Astrocyte (in vitro differentiated cells and primary cell): ENCODE results near the gene SPRED2. TPM values are rescaled to one million over a fixed set of nuclear protein-coding genes. Genes with fewer than 3 reads are reported as not detected.

Experiments used
- DNase-seq: peaks from one replicate; pipeline ENCODE4 v3.0.0-alpha.2; 2010; ENCODE audit warnings: low read depth
- FAIRE-seq: peaks from 2 replicates; lab custom pipeline; 2011; peaks lifted over from hg19 to GRCh38; lab: Jason Lieb, UNC
- H2AFZ ChIP-seq: 2 replicates; pipeline ENCODE4 v1.6.0; 2012; ENCODE audit warnings: low read depth, low read length, inconsistent platforms
- H3K27ac ChIP-seq: 2 replicates; pipeline ENCODE4 v1.5.1; 2011; ENCODE audit warnings: low read depth, low read length, inconsistent platforms
- H3K27me3 ChIP-seq: 2 replicates; pipeline ENCODE4 v1.6.0; 2011; ENCODE audit warnings: low read length, inconsistent platforms; ENCODE audit not compliant: insufficient read depth
- H3K36me3 ChIP-seq: 2 replicates; pipeline ENCODE4 v1.5.1; 2011; ENCODE audit warnings: low read length, inconsistent platforms; ENCODE audit not compliant: insufficient read depth
- H3K4me1 ChIP-seq: 2 replicates; pipeline ENCODE4 v1.5.1; 2011; ENCODE audit warnings: low read length, inconsistent platforms; ENCODE audit not compliant: insufficient read depth
- H3K4me2 ChIP-seq: 2 replicates; pipeline ENCODE4 v1.6.0; 2012; ENCODE audit warnings: low read length, inconsistent platforms
- H3K4me3 ChIP-seq: 2 replicates; pipeline ENCODE4 v1.5.1; 2011; ENCODE audit warnings: low read depth, mild to moderate bottlenecking, low read length, inconsistent platforms; ENCODE audit not compliant: insufficient read depth
- H3K79me2 ChIP-seq: 2 replicates; pipeline ENCODE4 v1.6.0; 2012; ENCODE audit warnings: mild to moderate bottlenecking, low read length, inconsistent platforms; ENCODE audit not compliant: insufficient read depth
- H3K9ac ChIP-seq: 2 replicates; pipeline ENCODE4 v1.6.0; 2012; ENCODE audit warnings: mild to moderate bottlenecking, low read length, inconsistent platforms
- H3K9me3 ChIP-seq: 2 replicates; pipeline ENCODE4 v1.5.1; 2012; ENCODE audit warnings: low read depth, mild to moderate bottlenecking, low read length, inconsistent platforms; ENCODE audit not compliant: insufficient read depth
- H4K20me1 ChIP-seq: 2 replicates; pipeline ENCODE4 v1.6.0; 2012; ENCODE audit warnings: low read length, inconsistent platforms; ENCODE audit not compliant: insufficient read depth
- H3K27ac Mint-ChIP-seq: one replicate; pipeline ENCODE4 v1.8.0; 2021; ENCODE audit warnings: mild to moderate bottlenecking, mixed read lengths; ENCODE audit not compliant: unreplicated experiment
- H3K27me3 Mint-ChIP-seq: one replicate; pipeline ENCODE4 v1.8.0; 2021; ENCODE audit warnings: low read depth, mixed read lengths; ENCODE audit not compliant: unreplicated experiment
- H3K36me3 Mint-ChIP-seq: one replicate; pipeline ENCODE4 v1.8.0; 2021; ENCODE audit warnings: low read depth, mixed read lengths; ENCODE audit not compliant: unreplicated experiment
- H3K4me1 Mint-ChIP-seq: one replicate; pipeline ENCODE4 v1.8.0; 2021; ENCODE audit warnings: low read depth, mixed read lengths; ENCODE audit not compliant: unreplicated experiment
- H3K4me3 Mint-ChIP-seq: one replicate; pipeline ENCODE4 v1.8.0; 2021; ENCODE audit warnings: mild to moderate bottlenecking, moderate library complexity, mixed read lengths; ENCODE audit not compliant: unreplicated experiment
- H3K9me3 Mint-ChIP-seq: one replicate; pipeline ENCODE4 v1.8.0; 2021; ENCODE audit warnings: mild to moderate bottlenecking, mixed read lengths; ENCODE audit not compliant: unreplicated experiment
- CTCF ChIP-seq: IDR thresholded peaks from 2 replicates; pipeline ENCODE4 v1.5.1; 2011; ENCODE audit warnings: low read depth, mild to moderate bottlenecking, inconsistent platforms, low read length, moderate library complexity; ENCODE audit not compliant: insufficient read depth
- EZH2 ChIP-seq: IDR thresholded peaks from 2 replicates; pipeline ENCODE4 v1.6.1; 2012; ENCODE audit warnings: mild to moderate bottlenecking, low read length, inconsistent platforms; ENCODE audit not compliant: insufficient read depth
- total RNA-seq: library from RNA; stranded (reverse); gene quantifications from 2 replicates; pipeline ENCODE4 v1.2.1, GENCODE V29; 2021

Gene SPRED2
- total RNA-seq, 1 donor from 2014 or later: 47.3 TPM

GRCh38 chr2:65345631-65346030 is 86.8 kb downstream of the SPRED2 start:
- Histone ChIP-seq H3K27ac (no peak overlapping the region), H4K20me1 (peaks cover 69% of the 10 kb centered on the region), H2AFZ (no peak overlapping the region), H3K79me2 (peaks cover 73% of the 10 kb centered on the region), H3K4me1 (peaks cover 11% of the 10 kb centered on the region), H3K9me3 (no peaks in the 10 kb centered on the region), H3K4me3 (no peak overlapping the region), H3K4me2 (no peak overlapping the region), H3K9ac (no peak overlapping the region), H3K27me3 (no peaks in the 10 kb centered on the region), H3K36me3 (peaks cover 12% of the 10 kb centered on the region)
- no peak for TF ChIP-seq EZH2
- TF ChIP-seq CTCF: no peak
- peaks cover 28% of the 10 kb centered on the region for H3K4me1 Mint-ChIP-seq
- H3K36me3 Mint-ChIP-seq: peaks cover 6% of the 10 kb centered on the region
- H3K27ac Mint-ChIP-seq: no peak overlapping the region
- H3K27me3 Mint-ChIP-seq: no peaks in the 10 kb centered on the region
- no peak for DNase-seq
- H3K4me3 Mint-ChIP-seq: no peak overlapping the region
- H3K9me3 Mint-ChIP-seq: no peaks in the 10 kb centered on the region
- FAIRE-seq: no peak

- H3K4me3 Mint-ChIP-seq: no peak overlapping the region
- FAIRE-seq (no peak), DNase-seq (no peak)
- Histone ChIP-seq H3K27ac (no peak overlapping the region), H3K4me1 (peaks cover 1% of the 10 kb centered on the region), H3K36me3 (peaks cover 16% of the 10 kb centered on the region), H3K4me3 (no peak overlapping the region), H3K9ac (no peak overlapping the region), H3K27me3 (no peaks in the 10 kb centered on the region), H3K4me2 (no peak overlapping the region), H3K9me3 (no peaks in the 10 kb centered on the region), H4K20me1 (peaks cover 61% of the 10 kb centered on the region), H2AFZ (no peak overlapping the region), H3K79me2 (peaks cover 66% of the 10 kb centered on the region)
- H3K27me3 Mint-ChIP-seq: no peaks in the 10 kb centered on the region
- TF ChIP-seq EZH2 (no peak), CTCF (no peak)
- H3K9me3 Mint-ChIP-seq: no peaks in the 10 kb centered on the region
- H3K27ac Mint-ChIP-seq: no peak overlapping the region
- peaks cover 21% of the 10 kb centered on the region for H3K4me1 Mint-ChIP-seq
- peaks cover 8% of the 10 kb centered on the region for H3K36me3 Mint-ChIP-seq
These were observed 87.7 kb downstream of the SPRED2 start for GRCh38 chr2:65344689-65345088.

- Histone ChIP-seq H3K36me3 (peaks cover 16% of the 10 kb centered on the region), H3K27ac (no peak overlapping the region), H3K79me2 (peaks cover 61% of the 10 kb centered on the region), H4K20me1 (peaks cover 56% of the 10 kb centered on the region), H3K4me3 (no peak overlapping the region), H3K27me3 (no peaks in the 10 kb centered on the region), H3K9ac (no peak overlapping the region), H2AFZ (no peak overlapping the region), H3K9me3 (no peaks in the 10 kb centered on the region), H3K4me1 (no peaks in the 10 kb centered on the region), H3K4me2 (no peak overlapping the region)
- TF ChIP-seq EZH2 (no peak), CTCF (no peak)
- Mint-ChIP-seq H3K4me1 (peaks cover 16% of the 10 kb centered on the region), H3K36me3 (peaks cover 5% of the 10 kb centered on the region), H3K27me3 (no peaks in the 10 kb centered on the region), H3K9me3 (no peaks in the 10 kb centered on the region), H3K27ac (no peak overlapping the region), H3K4me3 (no peak overlapping the region)
- DNase-seq (no peak), FAIRE-seq (no peak)
These were observed 88.2 kb downstream of the SPRED2 start for GRCh38 chr2:65344182-65344581.
